DMS53 (cell line): ENCODE results near the gene FSCN2.
"Not testable (repeated sequence)": the region's sequence is repeated elsewhere in the genome, so short reads cannot be mapped to it uniquely, and the experiment has no call there.

ENCODE experiments used
- DNase-seq: peaks from one replicate; lab custom pipeline; 2025; lab: John Stamatoyannopoulos, UW

The FSCN2 gene

DNA sequence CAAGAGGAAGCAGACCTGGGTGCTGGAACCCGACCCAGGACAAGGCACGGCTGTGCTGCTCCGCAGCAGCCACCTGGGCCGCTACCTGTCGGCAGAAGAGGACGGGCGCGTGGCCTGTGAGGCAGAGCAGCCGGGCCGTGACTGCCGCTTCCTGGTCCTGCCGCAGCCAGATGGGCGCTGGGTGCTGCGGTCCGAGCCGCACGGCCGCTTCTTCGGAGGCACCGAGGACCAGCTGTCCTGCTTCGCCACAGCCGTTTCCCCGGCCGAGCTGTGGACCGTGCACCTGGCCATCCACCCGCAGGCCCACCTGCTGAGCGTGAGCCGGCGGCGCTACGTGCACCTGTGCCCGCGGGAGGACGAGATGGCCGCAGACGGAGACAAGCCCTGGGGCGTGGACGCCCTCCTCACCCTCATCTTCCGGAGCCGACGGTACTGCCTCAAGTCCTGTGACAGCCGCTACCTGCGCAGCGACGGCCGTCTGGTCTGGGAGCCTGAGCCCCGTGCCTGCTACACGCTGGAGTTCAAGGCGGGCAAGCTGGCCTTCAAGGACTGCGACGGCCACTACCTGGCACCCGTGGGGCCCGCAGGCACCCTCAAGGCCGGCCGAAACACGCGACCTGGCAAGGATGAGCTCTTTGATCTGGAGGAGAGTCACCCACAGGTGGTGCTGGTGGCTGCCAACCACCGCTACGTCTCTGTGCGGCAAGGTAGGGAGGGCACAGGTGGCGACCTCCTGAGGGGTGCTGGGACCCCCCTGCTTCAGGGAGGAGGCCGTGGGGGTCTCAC lies 667 bp downstream of the FSCN2 start:
- peak; percentile 92 for DNase-seq

DNA sequence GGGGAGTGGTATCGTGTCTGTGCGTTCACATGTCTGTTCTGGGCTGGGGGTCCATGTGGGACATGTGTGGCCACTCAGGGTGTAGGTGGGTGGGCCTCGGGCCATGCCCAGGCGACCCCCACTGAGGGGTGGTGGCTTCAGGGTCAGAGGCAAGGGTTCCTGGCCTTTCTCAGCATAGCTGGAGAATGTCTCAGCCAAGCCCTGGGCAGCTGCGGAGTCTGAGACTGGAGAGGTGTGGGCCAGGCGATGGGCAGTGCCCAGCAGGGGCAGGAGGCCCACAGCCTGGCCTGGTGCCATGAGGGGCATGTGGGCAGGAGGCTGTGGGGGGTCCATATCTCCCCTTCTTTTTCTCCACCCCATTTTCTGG lies 1.2 kb downstream of the FSCN2 start:
- peak; percentile 48 for DNase-seq

DNA sequence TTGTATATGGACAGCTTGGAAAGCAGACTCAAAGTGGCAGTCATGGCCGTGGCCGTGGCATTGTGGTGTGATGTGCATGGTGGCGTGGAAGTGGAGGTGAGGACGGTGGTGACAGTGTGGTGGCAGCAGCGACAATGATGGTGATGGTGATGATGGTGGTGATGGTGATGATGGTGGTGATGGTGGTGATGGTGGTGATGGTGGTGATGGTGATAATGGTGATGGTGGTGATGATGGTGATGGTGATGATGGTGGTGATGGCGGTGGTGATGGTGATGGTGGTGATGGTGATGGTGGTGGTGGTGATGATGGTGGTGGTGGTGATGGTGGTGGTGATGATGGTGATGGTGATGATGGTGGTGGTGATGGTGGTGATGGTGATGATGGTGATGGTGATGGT lies 2.8 kb downstream of the FSCN2 start:
- not testable (repeated sequence) for DNase-seq

DNA sequence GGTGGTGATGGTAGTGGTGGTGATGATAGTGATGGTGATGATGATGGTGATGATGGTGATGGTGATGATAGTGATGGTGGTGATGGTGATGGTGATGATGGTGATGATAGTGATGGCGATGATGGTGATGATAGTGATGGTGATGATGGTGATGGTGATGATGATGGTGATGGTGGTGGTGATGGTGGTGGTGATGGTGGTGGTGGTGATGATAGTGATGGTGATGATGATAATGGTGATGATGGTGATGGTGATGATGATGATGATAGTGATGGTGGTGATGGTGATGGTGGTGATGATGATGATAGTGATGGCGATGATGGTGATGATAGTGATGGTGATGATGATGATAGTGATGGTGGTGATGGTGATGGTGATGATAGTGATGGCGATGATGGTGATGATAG lies 3.8 kb downstream of the FSCN2 start:
- DNase-seq: not testable (repeated sequence)

DNA sequence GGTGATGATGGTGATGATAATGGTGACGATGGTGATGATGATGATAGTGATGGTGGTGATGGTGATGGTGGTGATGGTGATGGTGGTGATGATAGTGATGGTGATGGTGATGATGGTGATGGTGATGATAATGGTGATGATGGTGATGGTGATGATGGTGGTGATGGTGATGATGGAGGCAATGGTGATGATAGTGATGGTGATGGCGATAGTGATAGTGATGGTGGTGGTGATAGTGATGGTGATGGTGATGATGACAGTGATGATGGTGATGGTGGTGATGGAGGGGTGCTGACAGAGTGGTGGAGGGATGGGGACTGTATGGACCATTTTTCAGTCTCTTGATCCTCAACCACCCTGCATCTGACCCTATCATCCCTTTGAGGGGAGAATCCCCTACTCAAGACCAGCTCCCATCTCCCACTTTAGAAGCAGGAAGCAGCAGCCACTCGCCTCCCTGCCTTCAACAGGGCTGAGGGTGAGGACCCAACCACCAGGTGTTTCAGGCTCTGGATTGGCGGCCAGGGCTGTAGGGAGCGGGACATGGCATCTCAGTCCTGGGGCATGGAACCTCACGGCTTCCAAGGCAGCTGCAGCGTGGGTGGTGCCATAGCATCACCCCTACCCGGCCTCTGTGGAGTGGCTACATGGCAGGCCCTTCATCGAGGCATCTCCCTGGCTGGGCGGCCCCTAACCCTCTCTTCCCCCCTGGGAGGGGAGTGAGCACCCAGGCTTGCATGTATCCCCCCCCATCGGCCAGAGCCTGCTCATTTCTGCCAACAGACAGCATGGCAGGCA lies 4.5 kb downstream of the FSCN2 start:
- DNase-seq: no peak

DNA sequence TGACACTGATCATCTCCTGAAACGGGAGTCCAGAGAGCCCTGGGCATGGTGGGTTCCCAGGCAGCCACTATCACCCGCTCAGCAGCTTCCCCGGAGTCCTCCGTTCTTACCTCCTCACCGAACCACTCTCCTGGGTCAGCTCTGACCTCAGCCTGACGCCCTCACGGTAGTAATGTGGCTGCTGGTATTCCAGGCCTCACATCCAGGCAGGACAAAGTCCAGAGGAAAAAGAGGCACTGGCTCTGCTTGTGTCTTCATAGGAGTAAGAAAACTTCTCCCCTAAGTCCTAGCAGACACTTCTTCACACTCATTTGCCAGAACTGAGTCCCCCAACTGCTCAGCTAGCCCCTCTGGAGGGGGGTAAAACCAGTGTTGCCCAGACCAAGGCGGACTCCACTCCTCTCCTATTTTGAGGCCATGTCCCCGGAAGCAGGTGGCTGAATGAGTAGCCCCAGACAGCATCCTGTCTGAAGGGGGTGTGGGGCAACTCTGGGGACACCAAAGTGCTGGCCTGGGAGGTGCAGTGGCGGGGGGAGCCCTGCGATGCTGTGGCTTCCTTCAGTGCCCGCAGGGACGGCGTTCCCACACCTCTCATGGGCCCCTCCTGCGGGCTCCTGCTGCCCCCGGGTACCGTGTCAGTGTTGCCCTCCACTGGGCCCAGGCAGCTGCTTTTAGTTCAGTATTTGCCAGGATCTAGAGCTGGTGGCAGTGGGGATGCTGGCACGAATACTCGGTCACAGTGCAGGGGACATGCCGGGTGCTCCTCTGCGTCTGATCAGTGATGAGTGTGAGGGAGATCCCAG lies 5.4 kb downstream of the FSCN2 start:
- DNase-seq: peak; percentile 57

DNA sequence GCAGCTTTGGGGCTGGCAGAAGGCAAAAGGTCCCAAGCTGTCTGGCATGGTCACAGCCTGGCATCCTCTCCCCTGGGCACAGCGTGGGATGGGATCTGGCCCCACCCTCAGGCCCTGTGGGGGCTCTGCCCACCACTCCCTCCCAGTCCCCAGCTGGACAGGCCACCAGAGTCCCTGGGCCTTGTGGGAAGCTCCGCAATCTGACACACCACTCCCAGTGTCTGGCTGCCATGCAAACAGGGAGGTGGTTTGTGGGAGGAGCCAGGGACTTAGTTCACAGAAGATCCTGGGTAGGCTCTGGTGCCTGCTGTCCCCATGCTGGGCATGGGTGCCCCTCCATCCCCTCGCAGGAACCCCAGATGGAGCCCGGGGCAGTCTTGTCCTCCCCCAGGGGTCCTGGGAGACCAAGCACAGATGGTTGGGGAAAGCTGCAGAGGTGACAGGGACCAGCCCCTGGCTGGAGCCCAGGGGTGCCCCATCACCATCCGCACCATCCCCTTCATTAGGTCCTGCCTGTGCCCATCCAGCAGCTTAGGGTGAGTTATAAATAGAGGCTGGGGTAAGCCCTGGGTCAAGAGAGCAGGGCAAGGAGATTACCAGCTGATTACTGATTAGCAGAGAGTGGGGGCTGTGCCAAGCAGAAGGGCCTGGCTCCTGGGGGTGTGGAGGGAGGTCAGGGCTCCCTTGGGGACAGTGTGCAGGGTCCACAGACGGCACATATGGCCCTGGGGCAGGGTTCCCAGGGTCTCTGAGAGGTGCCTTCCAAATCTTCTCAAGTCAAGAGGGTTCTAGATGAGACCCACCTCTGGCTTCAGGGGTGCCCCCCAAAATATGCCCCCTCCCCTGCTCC lies 6.2 kb downstream of the FSCN2 start:
- peak; percentile 60 for DNase-seq

DNA sequence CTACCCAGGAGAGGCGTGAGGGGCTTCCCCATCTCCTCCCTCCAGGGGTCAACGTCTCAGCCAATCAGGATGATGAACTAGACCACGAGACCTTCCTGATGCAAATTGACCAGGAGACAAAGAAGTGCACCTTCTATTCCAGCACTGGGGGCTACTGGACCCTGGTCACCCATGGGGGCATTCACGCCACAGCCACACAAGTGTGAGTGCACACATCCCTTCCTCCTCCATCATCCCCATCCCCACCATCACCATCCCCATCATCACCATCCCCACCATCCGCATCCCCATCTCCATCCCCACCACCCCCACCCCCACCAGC lies 6.8 kb downstream of the FSCN2 start:
- no peak for DNase-seq

DNA sequence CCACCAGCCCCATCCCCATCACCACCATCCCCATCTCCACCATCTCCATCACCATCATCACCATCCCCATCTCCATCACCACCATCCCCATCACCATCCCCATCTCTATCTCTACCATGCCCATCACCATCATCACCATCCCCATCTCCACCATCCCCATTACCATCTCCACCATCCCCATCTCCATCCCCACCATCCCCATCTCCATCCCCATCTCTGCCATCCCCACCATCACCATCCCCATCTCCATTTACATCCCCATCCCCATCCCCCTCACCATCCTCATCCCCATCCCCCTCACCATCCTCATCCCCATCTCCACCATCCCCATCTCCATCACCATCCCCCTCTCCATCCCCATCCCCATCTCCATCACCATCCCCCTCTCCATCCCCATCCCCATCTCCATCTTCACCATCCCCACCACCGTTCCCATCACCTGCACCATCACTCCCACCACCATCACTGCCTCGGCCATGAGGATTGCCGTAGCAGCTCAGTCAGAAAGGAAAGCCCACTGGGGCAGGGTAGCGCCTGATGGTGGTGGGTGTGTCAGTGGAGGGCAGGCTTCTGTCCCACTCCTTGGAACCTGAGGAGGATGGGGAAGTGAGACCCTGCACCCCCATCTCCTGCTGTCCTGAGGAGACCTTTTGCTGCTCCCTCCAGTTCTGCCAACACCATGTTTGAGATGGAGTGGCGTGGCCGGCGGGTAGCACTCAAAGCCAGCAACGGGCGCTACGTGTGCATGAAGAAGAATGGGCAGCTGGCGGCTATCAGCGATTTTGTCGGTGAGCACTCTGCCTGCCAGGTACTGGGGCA lies 7.5 kb downstream of the FSCN2 start:
- DNase-seq: no peak

DNA sequence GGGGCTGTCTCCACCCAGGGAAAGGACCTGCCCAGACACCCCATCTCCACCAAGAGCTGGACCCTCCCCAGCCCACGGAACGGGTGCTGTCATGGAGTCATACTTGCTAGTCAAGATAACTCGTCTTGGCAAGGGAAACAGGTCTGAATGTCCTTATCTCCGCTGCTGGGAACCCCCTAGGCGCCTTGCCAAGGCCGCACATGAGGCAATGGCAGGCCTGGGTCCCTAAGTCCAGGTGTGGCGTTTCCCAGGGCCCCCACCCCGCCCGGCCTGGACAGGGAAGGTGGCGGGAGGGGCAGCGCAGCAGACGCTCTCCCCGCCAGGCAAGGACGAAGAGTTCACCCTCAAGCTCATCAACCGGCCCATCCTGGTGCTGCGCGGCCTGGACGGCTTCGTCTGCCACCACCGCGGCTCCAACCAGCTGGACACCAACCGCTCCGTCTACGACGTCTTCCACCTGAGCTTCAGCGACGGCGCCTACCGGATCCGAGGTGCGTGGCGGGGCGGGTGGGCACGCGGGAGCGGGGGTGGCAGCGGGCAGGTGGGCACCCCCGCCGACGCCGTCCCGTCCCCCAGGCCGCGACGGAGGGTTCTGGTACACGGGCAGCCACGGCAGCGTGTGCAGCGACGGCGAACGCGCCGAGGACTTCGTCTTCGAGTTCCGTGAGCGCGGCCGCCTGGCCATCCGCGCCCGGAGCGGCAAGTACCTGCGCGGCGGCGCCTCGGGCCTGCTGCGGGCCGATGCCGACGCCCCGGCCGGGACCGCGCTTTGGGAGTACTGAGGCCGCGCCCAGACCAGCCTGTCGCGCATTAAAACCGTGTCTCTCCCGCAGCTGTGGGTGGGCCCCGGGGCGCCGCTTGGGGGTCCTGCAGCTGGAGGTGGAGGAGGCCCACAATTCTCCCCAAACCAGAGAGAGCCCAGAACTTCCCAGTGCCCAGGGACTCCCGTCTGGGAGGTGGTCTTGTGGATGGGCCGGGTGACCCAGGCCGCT lies 8.4 kb downstream of the FSCN2 start:
- DNase-seq: no peak

DNA sequence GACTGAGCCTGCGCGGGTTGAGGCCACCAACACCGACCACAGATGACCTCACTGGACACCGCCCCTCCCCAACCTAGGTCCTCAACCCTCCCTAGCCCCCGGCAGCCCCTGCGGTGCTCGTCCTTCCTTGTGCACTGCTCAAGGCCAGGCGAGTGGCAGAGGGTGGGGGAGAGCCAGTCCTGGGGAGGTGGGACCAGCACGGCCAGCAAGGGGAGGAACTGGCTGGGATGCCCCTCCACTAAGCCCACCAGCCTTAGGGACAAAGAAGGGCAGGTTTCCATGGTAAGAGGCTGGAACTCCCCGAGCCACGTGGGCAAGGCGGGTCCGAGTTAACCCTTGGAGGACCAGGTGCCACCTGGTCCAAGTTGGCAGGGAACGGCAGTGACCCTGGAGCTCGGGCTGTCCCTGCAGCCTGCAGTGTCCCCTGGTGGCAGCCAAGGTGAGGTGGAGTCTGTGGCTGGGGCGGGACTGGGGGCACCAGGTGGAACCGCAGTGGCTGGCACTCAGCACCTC lies 9.2 kb downstream of the FSCN2 start:
- DNase-seq: peak; percentile 97

DNA sequence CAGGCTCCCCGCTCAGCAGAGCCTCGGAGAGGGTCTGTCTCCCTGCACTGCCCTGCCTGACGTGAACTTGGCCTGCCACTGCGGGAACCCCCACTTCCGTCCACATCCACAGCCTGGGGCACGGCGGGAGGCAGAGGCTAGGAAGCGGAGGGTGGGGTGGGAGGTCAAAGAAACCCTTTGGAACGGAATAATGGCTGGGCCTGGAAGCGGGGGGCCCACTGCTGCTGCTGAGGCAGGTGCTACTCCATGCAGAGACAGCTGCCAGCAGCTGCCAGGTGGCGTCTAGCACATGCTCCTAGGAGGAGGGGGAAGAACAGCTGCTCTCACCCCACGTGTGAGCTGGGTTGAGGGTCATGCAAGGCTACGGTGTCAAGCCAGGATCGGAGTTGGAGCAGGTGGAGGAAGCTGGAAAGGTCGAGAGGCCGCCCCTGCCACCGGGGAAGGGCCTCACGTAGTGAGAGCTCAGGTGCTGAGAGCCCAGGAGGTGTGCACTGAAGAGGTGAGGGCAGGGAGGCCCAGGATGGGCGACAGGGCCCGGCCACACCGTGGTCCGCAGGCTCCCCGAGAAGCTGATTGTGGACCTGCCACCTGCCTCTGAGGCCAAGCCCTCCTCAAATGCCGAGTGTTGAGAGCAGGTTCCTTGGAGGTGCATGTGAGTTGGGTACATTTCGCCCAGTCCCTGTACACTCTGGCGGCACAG lies 9.8 kb downstream of the FSCN2 start:
- DNase-seq: peak; percentile 99

DNA sequence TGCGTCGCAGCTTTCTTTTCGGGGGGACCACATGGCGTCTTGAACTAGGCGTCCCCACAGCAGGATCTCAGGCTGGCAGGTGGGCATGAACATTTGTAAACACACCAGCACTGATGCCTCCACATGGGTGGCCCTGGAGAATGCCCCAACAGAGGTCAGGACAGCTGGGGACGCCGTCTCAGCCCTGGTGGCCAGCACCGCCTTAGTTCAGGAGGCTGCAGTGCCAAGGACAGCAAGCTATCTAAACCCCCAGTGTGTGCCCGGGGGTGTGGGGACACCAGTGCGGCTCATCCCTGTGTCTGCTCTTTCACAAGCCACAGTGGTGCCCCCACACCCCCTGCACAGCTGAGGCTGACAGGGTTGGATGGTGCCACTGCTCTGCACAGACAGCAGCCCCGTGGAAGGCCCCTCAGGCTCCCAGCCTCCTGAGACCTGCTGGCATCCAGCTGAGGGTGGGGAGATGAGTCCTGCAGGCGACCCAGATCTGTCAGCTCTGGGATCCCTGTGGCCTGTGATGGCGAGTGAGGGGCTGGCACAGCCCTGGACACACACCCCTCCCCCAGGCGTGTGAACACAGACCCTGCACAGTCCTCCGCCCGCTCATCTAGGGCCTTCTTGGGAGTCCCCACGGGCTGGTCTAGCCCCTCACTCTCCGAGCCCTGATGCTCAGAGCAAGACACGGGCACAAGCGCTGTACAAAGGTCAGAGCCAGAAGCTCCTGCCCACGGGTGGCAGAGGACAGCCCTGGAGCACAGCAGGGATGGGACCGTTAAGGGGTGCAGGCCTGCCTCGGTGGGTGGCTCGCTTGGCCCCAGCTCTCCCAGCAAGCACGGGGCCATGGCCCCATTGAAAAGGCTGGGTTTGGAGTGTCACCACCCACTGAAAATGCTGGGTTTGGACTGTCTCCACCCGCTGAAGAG lies 10.7 kb downstream of the FSCN2 start:
- peak; percentile 67 for DNase-seq

DNA sequence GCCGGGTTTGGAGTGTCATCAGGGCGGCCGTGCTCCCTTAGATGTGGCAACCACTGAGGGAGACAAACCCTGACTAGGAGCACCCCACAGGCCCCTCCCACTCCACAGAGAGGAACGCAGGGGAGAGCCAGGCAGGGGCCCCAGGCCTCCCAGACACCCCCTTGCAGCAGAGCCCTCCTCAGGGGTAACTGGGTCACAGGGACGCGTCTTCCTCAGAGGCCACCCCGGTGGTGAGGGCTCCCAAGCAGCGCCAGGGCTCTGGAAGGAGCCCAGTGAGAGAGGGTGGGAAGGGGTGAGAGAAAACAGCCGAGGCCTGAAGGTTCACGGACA lies 11.4 kb downstream of the FSCN2 start:
- no peak for DNase-seq

DNA sequence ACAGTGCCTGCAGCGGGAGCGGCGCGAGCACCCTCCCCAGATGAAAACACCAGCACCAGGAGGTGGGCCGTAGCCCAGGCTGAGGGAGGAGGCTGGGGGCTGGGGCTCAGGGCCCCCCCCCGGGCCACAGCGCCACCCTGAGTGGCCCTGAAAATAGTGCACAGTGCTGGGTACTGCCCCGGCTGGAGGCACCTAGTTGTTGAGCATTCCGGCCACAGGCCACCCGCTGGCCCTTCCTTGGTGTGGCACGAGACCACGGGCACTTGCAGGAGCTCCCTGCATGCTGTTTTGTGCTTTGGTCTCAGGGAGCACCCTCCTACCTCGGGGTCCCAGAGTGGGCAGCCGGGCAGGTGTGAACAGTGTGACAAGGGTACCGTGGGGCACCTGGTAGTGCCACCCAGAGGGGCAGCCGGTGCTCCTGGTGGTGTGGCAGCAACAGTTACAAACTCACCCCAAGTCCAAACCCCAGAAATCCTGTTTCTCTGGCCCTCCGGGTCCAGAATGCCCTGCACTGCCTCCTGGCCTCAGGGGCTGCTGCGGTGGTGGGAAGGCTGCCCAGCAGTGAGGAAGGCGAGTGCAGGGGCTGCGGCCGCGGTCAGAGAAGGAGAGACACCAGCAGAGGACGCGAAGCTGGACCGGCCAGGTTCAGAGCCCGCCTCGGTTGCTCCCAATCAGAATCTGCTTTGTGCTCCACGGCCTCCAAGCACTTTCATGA lies 11.9 kb downstream of the FSCN2 start:
- no peak for DNase-seq

DNA sequence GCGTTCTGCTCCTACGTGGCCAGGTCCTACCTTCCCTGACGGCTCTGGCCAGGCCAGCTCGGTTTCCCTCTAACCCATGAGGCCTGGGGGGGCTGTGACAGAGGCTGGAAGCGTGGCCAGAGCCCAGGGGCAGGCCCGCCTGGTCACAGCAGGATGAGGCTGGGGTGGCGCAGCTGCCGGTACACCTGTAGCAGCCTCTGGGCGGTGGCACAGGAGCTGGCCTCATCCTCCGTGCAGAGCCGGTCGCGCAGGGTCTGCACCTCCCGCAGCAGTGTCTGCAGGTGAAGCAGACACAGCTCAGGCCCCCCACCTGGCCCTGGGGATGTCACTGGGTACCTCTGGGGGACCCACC lies 12.5 kb downstream of the FSCN2 start:
- no peak for DNase-seq

DNA sequence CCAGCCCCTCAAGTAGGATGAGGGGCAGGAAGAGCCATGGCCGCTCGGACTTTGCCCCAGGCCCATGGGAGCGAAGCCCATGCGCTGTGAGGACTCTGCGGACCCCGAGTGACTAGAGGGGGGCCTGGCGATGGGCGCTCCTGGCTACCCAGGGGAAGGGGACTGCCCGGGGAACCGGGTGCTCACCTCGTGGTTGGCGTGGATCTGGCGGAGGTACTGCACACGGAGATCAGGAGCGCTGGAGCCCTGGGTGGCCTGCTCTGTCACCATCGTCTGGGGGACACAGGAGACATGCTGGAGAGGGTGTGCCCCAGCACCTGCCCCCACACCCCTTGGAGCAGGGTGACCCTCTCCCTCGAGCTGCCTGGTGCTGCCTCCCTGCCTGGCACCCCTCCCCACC lies 12.9 kb downstream of the FSCN2 start:
- no peak for DNase-seq
